PC-9 (cell line): Measurements from ENCODE around the gene LGALS12. TPM values are rescaled to one million over a fixed set of nuclear protein-coding genes. Genes with fewer than 3 reads are reported as not detected.

Source experiments
- BruUV-seq: library from RNA; stranded (reverse); fragments of 400-500 nt; replicated peaks from 2 replicates; lab custom pipeline; 2021; lab: Mats Ljungman, UMichigan
- CTCF ChIA-PET: fragments of 300-600 bp; sonication (Branson Sonifier 250); formaldehyde crosslinking; loops from one replicate; lab custom pipeline; 2022; ENCODE audit warnings: antibody characterized with exemption; lab: Charles Lee
- POLR2A ChIA-PET: fragments of 300-600 bp; sonication (Branson Sonifier 250); formaldehyde crosslinking; loops from one replicate; lab custom pipeline; 2022; ENCODE audit warnings: antibody characterized with exemption; ENCODE audit not compliant: unreplicated experiment; lab: Charles Lee
- DNase-seq, 2 experiments: peaks; one replicate each; pipeline versions ENCODE4 v3.0.0 to v3.0.0-alpha.2; 2015 to 2022; ENCODE audit warnings: mixed read lengths in 1 of 2
- H2AFZ ChIP-seq: fragments of 200-600 bp; sonication (generic); 2 replicates; pipeline ENCODE4 v1.8.1; 2017; ENCODE audit warnings: antibody characterized with exemption
- H3F3A ChIP-seq: fragments of 200-600 bp; sonication (generic); 2 replicates; pipeline ENCODE4 v1.8.1; 2017; ENCODE audit warnings: antibody characterized with exemption, mild to moderate bottlenecking, low read depth; ENCODE audit not compliant: insufficient read depth
- H3K27ac ChIP-seq: fragments of 200-600 bp; sonication (generic); 2 replicates; pipeline ENCODE4 v1.6.1; 2016; ENCODE audit warnings: mixed run types
- H3K27me3 ChIP-seq: fragments of 200-600 bp; sonication (generic); 2 replicates; pipeline ENCODE4 v1.6.1; 2016; ENCODE audit warnings: low read depth, mixed run types; ENCODE audit not compliant: insufficient read depth
- H3K36me3 ChIP-seq: fragments of 200-600 bp; sonication (generic); 2 replicates; pipeline ENCODE4 v1.6.1; 2016; ENCODE audit warnings: low read depth, mixed run types
- H3K4me1 ChIP-seq: fragments of 200-600 bp; sonication (generic); replicated peaks from 2 replicates; pipeline ENCODE4 v1.6.1; 2016; ENCODE audit warnings: mixed run types; ENCODE audit not compliant: insufficient read depth
- H3K4me2 ChIP-seq: fragments of 200-600 bp; sonication (generic); 2 replicates; pipeline ENCODE4 v1.6.1; 2017; ENCODE audit warnings: mixed run types
- H3K4me3 ChIP-seq: fragments of 200-600 bp; sonication (generic); 2 replicates; pipeline ENCODE4 v1.6.1; 2016; ENCODE audit warnings: mixed run types
- H3K79me2 ChIP-seq: fragments of 200-600 bp; sonication (generic); 2 replicates; pipeline ENCODE4 v1.6.1; 2017; ENCODE audit warnings: low read depth, mixed run types
- H3K9me2 ChIP-seq: fragments of 200-600 bp; sonication (generic); 2 replicates; pipeline ENCODE4 v1.8.1; 2017; ENCODE audit warnings: mild to moderate bottlenecking; ENCODE audit not compliant: insufficient read depth
- H3K9me3 ChIP-seq: fragments of 200-600 bp; sonication (generic); 2 replicates; pipeline ENCODE4 v1.8.1; 2016; ENCODE audit warnings: low read depth; ENCODE audit not compliant: insufficient read depth
- H4K20me1 ChIP-seq: fragments of 200-600 bp; sonication (generic); 2 replicates; pipeline ENCODE4 v1.8.1; 2017; ENCODE audit not compliant: insufficient read depth
- EZH2 ChIP-seq: fragments of 200-600 bp; sonication (generic); IDR thresholded peaks from 2 replicates; pipeline ENCODE4 v1.8.0; 2017; ENCODE audit warnings: antibody characterized with exemption, low read depth
- intact Hi-C: fragments of 100-400 bp; cut with micrococcal nuclease; formaldehyde crosslinking; loops from one replicate; pipeline ENCODE4 v1.10.0; 2022; ENCODE audit not compliant: unreplicated experiment
- total RNA-seq: library from RNA; stranded (reverse); gene quantifications from 2 replicates; pipeline ENCODE4 v1.2.3, GENCODE V29; 2021
- TF ChIP-seq, protein P1 (sequence below): fragments of 200-600 bp; sonication (generic); conservative IDR thresholded peaks from 2 replicates; pipeline ENCODE4 v1.6.1; 2017; ENCODE audit warnings: mixed run types, antibody characterized with exemption, mild to moderate bottlenecking, moderate library complexity

Gene LGALS12
- total RNA-seq, 1 experiment from 2014 or later = not detected

DNA sequence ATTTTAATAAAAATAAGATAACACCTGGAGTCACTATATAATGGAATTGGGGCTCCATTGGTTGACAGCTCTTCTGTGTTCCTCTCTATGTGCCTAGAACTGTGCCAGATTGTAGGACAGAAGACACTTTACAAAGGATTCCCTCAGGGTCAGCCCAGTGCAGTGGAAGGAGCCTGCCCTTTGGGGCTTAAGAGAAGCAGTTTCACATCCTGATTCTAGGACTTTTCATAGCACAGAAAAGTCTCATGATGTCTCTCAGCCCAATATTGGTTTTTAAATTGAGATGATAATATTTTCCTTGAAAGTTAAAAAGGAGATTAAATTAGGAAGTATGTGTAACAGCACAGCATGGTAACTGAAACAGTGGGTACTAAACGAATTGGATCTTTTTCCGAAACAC lies 37.8 kb downstream of the LGALS12 start:
- no peak for TF ChIP-seq EZH2
- TF ChIP-seq, protein P1, sequence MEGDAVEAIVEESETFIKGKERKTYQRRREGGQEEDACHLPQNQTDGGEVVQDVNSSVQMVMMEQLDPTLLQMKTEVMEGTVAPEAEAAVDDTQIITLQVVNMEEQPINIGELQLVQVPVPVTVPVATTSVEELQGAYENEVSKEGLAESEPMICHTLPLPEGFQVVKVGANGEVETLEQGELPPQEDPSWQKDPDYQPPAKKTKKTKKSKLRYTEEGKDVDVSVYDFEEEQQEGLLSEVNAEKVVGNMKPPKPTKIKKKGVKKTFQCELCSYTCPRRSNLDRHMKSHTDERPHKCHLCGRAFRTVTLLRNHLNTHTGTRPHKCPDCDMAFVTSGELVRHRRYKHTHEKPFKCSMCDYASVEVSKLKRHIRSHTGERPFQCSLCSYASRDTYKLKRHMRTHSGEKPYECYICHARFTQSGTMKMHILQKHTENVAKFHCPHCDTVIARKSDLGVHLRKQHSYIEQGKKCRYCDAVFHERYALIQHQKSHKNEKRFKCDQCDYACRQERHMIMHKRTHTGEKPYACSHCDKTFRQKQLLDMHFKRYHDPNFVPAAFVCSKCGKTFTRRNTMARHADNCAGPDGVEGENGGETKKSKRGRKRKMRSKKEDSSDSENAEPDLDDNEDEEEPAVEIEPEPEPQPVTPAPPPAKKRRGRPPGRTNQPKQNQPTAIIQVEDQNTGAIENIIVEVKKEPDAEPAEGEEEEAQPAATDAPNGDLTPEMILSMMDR = no peak
- H3K4me3 ChIP-seq = no peak overlapping the region
- H3K27ac ChIP-seq = no peak overlapping the region
- ChIA-PET POLR2A (no interaction called here), CTCF (no interaction called here)
- intact Hi-C loops = no loop called here
- no peaks in the 10 kb centered on the region for H3K9me2 ChIP-seq
- no peaks in the 10 kb centered on the region for H3K36me3 ChIP-seq
- no peaks in the 10 kb centered on the region for H3K4me1 ChIP-seq
- no peak for DNase-seq
- no peaks in the 10 kb centered on the region for H3K9me3 ChIP-seq
- no peaks in the 10 kb centered on the region for H3F3A ChIP-seq
- no peaks in the 10 kb centered on the region for H3K79me2 ChIP-seq
- H4K20me1 ChIP-seq = no peaks in the 10 kb centered on the region
- BruUV-seq = no TSS peak
- no peak overlapping the region for H2AFZ ChIP-seq
- H3K4me2 ChIP-seq = no peak overlapping the region
- H3K27me3 ChIP-seq = no peaks in the 10 kb centered on the region

- TF ChIP-seq, protein P1 = no peak
- TF ChIP-seq EZH2 = no peak
- POLR2A ChIA-PET = no interaction called here
- no peaks in the 10 kb centered on the region for H3K9me3 ChIP-seq
These were observed 41.2 kb downstream of the LGALS12 start for GRCh38 chr11:63547061-63547460.

DNA sequence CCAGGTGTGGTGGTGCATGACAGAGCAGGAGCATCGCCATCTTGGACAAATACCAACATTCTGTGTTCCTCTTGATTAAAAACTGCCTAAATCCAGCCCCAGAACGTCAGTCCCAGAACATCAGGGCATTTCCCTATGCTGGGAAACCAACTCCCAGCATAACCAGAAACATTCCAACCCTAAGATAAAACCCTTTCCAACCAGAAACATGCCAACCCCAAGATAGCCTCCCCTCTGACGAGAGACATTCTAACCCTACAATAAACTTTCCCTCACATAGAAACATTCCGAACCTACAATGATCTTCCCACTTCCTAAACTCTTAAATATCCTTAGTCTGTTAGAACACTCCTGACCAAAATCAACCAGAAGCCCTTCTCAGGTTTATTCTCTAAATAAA lies 42.3 kb downstream of the LGALS12 start:
- Histone ChIP-seq H3F3A (no peaks in the 10 kb centered on the region), H3K9me3 (no peaks in the 10 kb centered on the region), H3K4me3 (no peak overlapping the region), H3K27me3 (no peaks in the 10 kb centered on the region), H4K20me1 (no peaks in the 10 kb centered on the region), H2AFZ (no peak overlapping the region), H3K4me2 (no peak overlapping the region), H3K4me1 (no peaks in the 10 kb centered on the region), H3K36me3 (no peaks in the 10 kb centered on the region), H3K79me2 (no peaks in the 10 kb centered on the region), H3K27ac (no peak overlapping the region), H3K9me2 (no peaks in the 10 kb centered on the region)
- intact Hi-C loops = no loop called here
- no peak for TF ChIP-seq EZH2
- TF ChIP-seq, protein P1 = no peak
- BruUV-seq = no TSS peak
- ChIA-PET CTCF (no interaction called here), POLR2A (interaction anchor here (0.6 kb wide), 1 partner anchor 1749 kb away, joined by 4 read pairs; no protein-coding TSS in a partner anchor)
- no peak for DNase-seq

More at GRCh38 chr11:63547061-63547460, 41.2 kb downstream of the LGALS12 start:
- H3K36me3 ChIP-seq = no peaks in the 10 kb centered on the region
- intact Hi-C loops = no loop called here
- BruUV-seq = no TSS peak
- CTCF ChIA-PET = no interaction called here
- no peaks in the 10 kb centered on the region for H3F3A ChIP-seq
- no peaks in the 10 kb centered on the region for H3K9me2 ChIP-seq
- no peak overlapping the region for H3K27ac ChIP-seq
- no peak overlapping the region for H3K4me2 ChIP-seq
- no peaks in the 10 kb centered on the region for H3K27me3 ChIP-seq
- H3K4me3 ChIP-seq = no peak overlapping the region
- H4K20me1 ChIP-seq = no peaks in the 10 kb centered on the region
- no peak for DNase-seq
- no peaks in the 10 kb centered on the region for H3K4me1 ChIP-seq
- no peaks in the 10 kb centered on the region for H3K79me2 ChIP-seq
- no peak overlapping the region for H2AFZ ChIP-seq
